Cardiac muscle cell (in vitro differentiated cells and primary cell): ENCODE data around the gene MPP3. TPM values are rescaled to one million over a fixed set of nuclear protein-coding genes. Genes with fewer than 3 reads are reported as not detected.
A peak's percentile ranks its signal among the peaks of the same experiment; 100 is the strongest.

ENCODE experiments used
- DNase-seq, 2 donors: peaks; one replicate each; pipeline versions ENCODE4 v3.0.0 to v3.0.0-alpha.2; 2010 to 2017; ENCODE audit warnings: low read depth in 1 of 2, low spot score in 1 of 2
- H3K27ac ChIP-seq: fragments of 200-600 bp; sonication (generic); 2 replicates; pipeline ENCODE4 v1.5.1; 2016
- H3K27me3 ChIP-seq: fragments of 200-600 bp; sonication (generic); 2 replicates; pipeline ENCODE4 v1.6.0; 2016; ENCODE audit warnings: control low read depth
- H3K36me3 ChIP-seq: fragments of 200-600 bp; sonication (generic); 2 replicates; pipeline ENCODE4 v1.5.1; 2016; ENCODE audit warnings: control low read depth
- H3K4me1 ChIP-seq: fragments of 200-600 bp; sonication (generic); 2 replicates; pipeline ENCODE4 v1.8.1; 2017; ENCODE audit warnings: low read depth, mild to moderate bottlenecking, mixed run types
- H3K4me3 ChIP-seq: fragments of 200-600 bp; sonication (generic); 2 replicates; pipeline ENCODE4 v1.5.1; 2016; ENCODE audit warnings: mild to moderate bottlenecking
- H3K9me3 ChIP-seq: fragments of 200-600 bp; sonication (generic); 2 replicates; pipeline ENCODE4 v1.5.1; 2017; ENCODE audit warnings: low read depth, mild to moderate bottlenecking, control low read depth
- CTCF ChIP-seq: IDR thresholded peaks from 2 replicates; pipeline ENCODE4 v1.5.1; 2012; ENCODE audit warnings: low read depth, mild to moderate bottlenecking, low read length
- polyA plus RNA-seq: library from polyadenylated mRNA; unstranded; fragments of >200 nt; fragmentation: Nextera tagmentation; extraction: Ambion mirVana; gene quantifications from 2 replicates; pipeline ENCODE4 v1.2.1, GENCODE V29; 2016
- total RNA-seq: library from RNA; depleted of rRNA; stranded (reverse); fragments of >200 nt; gene quantifications from 2 replicates; pipeline ENCODE4 v1.2.3, GENCODE V29; 2016

The MPP3 gene
- total and polyA plus RNA-seq, 2 experiments from 2014 or later = 5.3 to 7.6 TPM

- Histone ChIP-seq H3K36me3 (no peaks in the 10 kb centered on the region), H3K9me3 (no peaks in the 10 kb centered on the region), H3K27me3 (peaks cover 13% of the 10 kb centered on the region), H3K4me1 (no peaks in the 10 kb centered on the region), H3K4me3 (no peak overlapping the region), H3K27ac (no peak overlapping the region)
- TF ChIP-seq CTCF = no peak
- DNase-seq = no peak
Observed at GRCh38 chr17:43864161-43864984, 31.4 kb upstream of the MPP3 start.

- Histone ChIP-seq H3K4me1 (no peaks in the 10 kb centered on the region), H3K4me3 (no peak overlapping the region), H3K27ac (no peak overlapping the region), H3K9me3 (no peaks in the 10 kb centered on the region), H3K27me3 (peaks cover 4% of the 10 kb centered on the region), H3K36me3 (no peaks in the 10 kb centered on the region)
- no peak for TF ChIP-seq CTCF
- DNase-seq = no peak
Observed at GRCh38 chr17:43861960-43862359, 29.0 kb upstream of the MPP3 start.

GRCh38 chr17:43860927-43861622 is 28.1 kb upstream of the MPP3 start:
- Histone ChIP-seq H3K9me3 (no peaks in the 10 kb centered on the region), H3K27ac (no peak overlapping the region), H3K4me3 (no peak overlapping the region), H3K4me1 (no peaks in the 10 kb centered on the region), H3K27me3 (no peaks in the 10 kb centered on the region), H3K36me3 (no peaks in the 10 kb centered on the region)
- DNase-seq = no peak
- TF ChIP-seq CTCF = no peak

- no peaks in the 10 kb centered on the region for H3K27me3 ChIP-seq
- DNase-seq = peak in 1 of 2 donors; percentile 33
- H3K4me1 ChIP-seq = no peaks in the 10 kb centered on the region
- TF ChIP-seq CTCF = no peak
- H3K36me3 ChIP-seq = no peaks in the 10 kb centered on the region
- no peak overlapping the region for H3K27ac ChIP-seq
- no peaks in the 10 kb centered on the region for H3K9me3 ChIP-seq
- no peak overlapping the region for H3K4me3 ChIP-seq
Observed at GRCh38 chr17:43860077-43860725, 27.3 kb upstream of the MPP3 start.

- Histone ChIP-seq H3K27ac (no peak overlapping the region), H3K36me3 (no peaks in the 10 kb centered on the region), H3K4me1 (no peaks in the 10 kb centered on the region), H3K27me3 (no peaks in the 10 kb centered on the region), H3K4me3 (no peak overlapping the region), H3K9me3 (no peaks in the 10 kb centered on the region)
- no peak for DNase-seq
- TF ChIP-seq CTCF = no peak
Observed at GRCh38 chr17:43857957-43858600, 25.1 kb upstream of the MPP3 start.
